Mucosa of stomach (tissue), 1 donor: ENCODE results near the gene IFT20.
"Not testable (repeated sequence)": the region's sequence is repeated elsewhere in the genome, so short reads cannot be mapped to it uniquely, and the experiment has no call there.

Experiments used
- H3K27me3 ChIP-seq: one replicate; pipeline ENCODE4 v1.7.0; 2013; ENCODE audit warnings: mild to moderate bottlenecking, low read length; ENCODE audit not compliant: control insufficient read depth, insufficient read depth
- H3K36me3 ChIP-seq: one replicate; pipeline ENCODE4 v1.7.0; 2013; ENCODE audit warnings: low read length; ENCODE audit not compliant: control insufficient read depth, insufficient read depth
- H3K4me1 ChIP-seq: one replicate; pipeline ENCODE4 v1.7.0; 2013; ENCODE audit warnings: mild to moderate bottlenecking, low read length; ENCODE audit not compliant: control insufficient read depth, insufficient read depth
- H3K4me3 ChIP-seq: one replicate; pipeline ENCODE4 v1.7.0; 2013; ENCODE audit warnings: low read length
- H3K9ac ChIP-seq: one replicate; pipeline ENCODE4 v1.7.0; 2013; ENCODE audit warnings: mild to moderate bottlenecking, low read length, moderate library complexity
- H3K9me3 ChIP-seq: one replicate; pipeline ENCODE4 v1.7.0; 2013; ENCODE audit warnings: mild to moderate bottlenecking, low read length, moderate library complexity; ENCODE audit not compliant: control insufficient read depth
- donor health status: Pancreatic carcinoma.

IFT20 gene

DNA sequence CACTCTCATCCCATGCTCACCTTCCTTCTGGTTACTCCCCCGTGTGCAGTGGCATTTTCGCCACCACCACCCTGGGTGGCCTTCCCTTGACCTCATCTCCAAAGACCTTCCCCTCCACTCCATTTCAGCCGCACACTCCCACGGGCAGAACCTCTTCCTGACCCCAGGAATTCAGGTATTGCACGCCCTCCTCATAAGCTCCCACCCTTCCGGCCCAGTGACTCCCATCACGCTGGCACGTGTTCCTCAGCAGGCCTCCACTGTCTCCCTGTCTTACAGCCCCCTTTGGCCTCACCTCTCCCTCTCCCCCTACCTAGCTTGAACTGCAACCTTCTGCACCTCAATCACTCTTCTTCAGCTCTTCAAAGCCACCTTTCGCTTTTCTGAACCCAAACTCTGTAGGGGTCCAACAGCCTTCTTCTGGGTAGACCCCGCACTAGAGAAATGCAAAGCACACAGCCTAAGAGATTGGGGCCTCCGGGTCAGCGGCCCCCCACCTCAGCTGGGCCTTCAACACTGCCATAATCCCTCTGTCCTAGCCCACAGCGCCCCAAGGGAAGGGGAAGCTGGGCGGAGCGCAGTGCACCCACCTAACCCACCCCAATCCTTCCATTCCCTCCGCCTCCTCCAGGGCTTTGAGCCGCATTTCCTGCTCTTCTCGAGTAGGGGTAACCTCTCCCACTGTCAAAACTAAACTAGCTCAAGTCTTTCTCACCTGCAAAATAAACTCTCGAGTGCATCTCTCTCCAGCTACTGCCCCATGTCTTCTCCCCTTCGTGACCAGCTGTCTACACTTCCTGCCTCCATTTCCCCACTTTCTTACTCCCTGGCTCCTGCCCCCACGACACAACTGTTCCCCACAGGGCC is 17.9 kb downstream of the IFT20 start:
- Histone ChIP-seq H3K9ac (no peak overlapping the region), H3K4me1 (peaks cover 27% of the 10 kb centered on the region), H3K36me3 (no peaks in the 10 kb centered on the region), H3K9me3 (no peaks in the 10 kb centered on the region), H3K27me3 (no peaks in the 10 kb centered on the region), H3K4me3 (no peak overlapping the region)

DNA sequence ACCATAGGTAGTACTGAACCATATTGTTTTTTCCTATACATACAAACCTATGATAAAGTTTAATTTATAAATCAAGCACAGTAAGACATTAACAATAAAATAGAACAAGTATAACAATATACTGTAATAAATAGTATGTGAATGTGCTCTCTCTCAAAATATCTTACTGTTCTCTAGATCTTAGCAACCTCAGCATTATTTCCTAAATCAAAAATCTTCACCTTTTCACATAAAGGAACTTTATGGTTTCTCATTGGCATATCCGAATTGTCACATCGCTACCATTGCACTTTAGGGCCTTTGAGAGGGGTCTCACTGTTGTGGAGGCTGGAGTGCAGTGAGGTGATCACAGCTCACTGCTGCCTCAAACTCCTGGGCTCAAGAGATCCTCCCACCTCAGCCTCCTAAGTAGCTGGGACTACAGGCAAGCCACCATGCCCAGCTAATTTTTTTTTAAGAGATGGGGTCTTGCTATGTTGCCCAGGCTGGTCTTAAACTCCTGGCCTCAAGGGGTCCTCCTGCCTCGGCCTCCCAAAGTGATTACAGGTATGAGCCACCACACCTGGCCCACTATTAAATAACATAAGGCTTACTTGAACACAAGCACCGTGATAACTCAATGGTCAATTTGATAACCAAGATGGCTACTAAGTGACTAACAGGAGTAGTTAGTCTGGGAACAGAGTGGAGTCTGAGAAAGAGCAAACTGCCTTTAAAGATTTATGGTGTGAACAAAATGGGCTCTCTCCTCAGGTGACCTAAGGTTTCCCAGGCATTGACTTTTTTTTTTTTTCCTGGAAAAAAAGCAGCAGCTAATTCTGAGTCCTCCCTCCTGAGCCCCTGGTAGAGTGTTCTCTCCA is 19.2 kb downstream of the IFT20 start:
- peaks cover 27% of the 10 kb centered on the region for H3K4me1 ChIP-seq
- H3K36me3 ChIP-seq = no peaks in the 10 kb centered on the region
- H3K9ac ChIP-seq = no peak overlapping the region
- H3K9me3 ChIP-seq = no peaks in the 10 kb centered on the region
- H3K4me3 ChIP-seq = no peak overlapping the region
- no peaks in the 10 kb centered on the region for H3K27me3 ChIP-seq

DNA sequence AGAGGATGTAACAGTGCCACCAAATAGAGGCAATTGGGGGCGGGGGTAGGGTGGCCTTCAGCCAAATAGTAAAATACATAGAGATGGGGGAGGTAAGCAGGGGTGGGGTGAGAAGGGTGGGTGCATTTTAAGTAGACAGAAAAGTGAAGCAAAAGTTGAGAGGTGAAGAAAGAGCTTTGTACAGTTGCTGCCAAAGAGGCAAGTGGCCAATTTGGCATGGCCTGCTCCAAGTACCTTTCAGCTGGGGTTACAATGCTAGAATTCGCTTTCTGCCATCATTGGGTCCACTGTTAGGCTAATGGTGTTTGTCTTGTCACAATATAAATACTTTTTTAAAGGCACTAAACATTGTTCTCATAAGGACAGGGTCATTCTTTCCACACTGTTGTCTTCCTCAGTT is 21.4 kb downstream of the IFT20 start:
- Histone ChIP-seq H3K36me3 (no peaks in the 10 kb centered on the region), H3K9ac (no peak overlapping the region), H3K4me3 (no peak overlapping the region), H3K9me3 (no peaks in the 10 kb centered on the region), H3K27me3 (no peaks in the 10 kb centered on the region), H3K4me1 (peaks cover 16% of the 10 kb centered on the region)

DNA sequence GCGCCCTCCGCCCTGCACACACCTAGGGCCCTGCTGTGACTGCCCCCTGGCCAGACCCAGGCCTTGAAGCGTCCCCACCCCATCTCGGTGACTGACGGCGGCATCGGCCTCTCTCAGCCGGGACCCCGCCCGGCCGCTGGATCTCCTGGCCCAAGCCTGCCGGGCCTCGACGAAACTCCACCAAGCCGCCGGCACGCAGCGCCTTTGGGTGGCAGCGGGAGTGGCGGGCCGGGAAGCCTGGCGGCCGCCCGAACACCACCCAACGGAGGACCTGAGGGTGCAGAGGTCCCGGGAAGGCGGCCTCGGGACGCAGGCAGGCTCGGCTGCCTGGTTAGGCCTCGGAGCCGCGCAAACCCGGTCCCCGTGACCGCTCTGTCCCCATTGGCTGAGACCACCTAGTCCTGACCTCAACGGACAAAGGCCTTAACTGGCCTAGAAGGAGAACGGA is 28.3 kb downstream of the IFT20 start:
- H3K9me3 ChIP-seq = no peaks in the 10 kb centered on the region
- H3K36me3 ChIP-seq = no peaks in the 10 kb centered on the region
- H3K4me3 ChIP-seq = no peak overlapping the region
- H3K4me1 ChIP-seq = no peaks in the 10 kb centered on the region
- no peak overlapping the region for H3K9ac ChIP-seq
- H3K27me3 ChIP-seq = peaks cover 14% of the 10 kb centered on the region

DNA sequence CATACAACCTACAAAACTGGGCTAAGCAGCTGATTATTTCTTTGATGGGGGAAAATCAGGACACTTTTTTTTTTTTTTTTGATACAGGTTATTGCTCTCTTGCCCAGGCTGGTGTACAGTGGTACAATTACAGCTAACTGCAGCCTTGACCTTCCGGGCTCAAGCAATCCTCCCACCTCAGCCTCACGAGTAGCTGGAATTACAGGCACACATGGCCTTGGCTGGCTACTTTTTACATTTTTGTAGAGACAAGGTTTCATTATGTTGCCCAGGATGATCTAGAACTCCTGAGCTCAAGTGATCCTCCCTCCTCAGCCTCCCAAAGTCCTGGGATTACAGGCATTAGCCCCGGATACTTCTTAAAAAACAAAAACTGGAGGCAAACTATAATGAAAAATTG is 36.8 kb downstream of the IFT20 start:
- Histone ChIP-seq H3K36me3 (no peaks in the 10 kb centered on the region), H3K9me3 (no peaks in the 10 kb centered on the region)

DNA sequence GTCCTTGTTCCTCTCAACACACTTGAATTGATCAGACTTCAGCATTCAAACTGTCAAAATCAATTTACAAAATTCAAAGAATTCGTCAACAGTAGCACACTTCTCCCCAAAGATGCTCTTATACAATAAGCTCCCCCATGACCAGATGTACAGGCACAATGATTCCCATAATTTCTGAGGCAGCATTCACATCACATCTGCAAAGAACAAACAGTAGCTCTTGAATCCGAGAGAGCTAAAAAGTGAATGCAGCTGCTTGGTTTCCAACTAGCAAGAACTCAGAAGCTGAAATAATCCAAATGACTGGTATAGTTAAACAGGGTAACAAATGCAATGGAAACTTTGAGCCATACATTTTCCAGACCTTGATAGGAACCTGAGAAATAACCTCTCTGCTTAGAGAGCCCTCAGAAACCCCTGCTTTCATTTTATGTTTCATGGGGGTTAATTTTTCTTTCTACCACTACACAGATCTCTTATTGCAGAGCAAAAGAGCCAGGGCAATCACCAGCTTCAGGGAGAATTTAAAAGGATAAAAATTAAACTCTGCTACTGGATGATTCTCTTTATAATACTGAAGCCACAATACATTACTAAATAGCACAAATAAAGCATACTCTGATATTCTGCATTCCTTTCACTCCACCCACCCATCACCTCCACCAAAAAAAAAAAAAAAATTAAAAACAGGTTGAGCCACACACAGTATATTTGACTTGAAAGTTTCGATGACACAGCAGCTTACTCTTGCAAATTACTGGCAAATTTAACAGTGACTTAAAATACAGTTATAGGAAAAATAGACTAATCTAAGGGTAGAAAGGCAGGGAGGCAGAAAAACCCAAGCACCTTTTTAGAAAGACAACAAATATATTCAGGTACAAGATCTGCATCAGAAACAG is 39.3 kb downstream of the IFT20 start:
- no peak overlapping the region for H3K4me3 ChIP-seq
- H3K9me3 ChIP-seq = no peaks in the 10 kb centered on the region
- H3K36me3 ChIP-seq = no peaks in the 10 kb centered on the region
- no peaks in the 10 kb centered on the region for H3K27me3 ChIP-seq
- H3K9ac ChIP-seq = no peak overlapping the region
- no peaks in the 10 kb centered on the region for H3K4me1 ChIP-seq

More for the DNA sequence above, 36.8 kb downstream of the IFT20 start:
- no peak overlapping the region for H3K4me3 ChIP-seq
- no peak overlapping the region for H3K9ac ChIP-seq
- H3K4me1 ChIP-seq = no peaks in the 10 kb centered on the region
- H3K27me3 ChIP-seq = no peaks in the 10 kb centered on the region

DNA sequence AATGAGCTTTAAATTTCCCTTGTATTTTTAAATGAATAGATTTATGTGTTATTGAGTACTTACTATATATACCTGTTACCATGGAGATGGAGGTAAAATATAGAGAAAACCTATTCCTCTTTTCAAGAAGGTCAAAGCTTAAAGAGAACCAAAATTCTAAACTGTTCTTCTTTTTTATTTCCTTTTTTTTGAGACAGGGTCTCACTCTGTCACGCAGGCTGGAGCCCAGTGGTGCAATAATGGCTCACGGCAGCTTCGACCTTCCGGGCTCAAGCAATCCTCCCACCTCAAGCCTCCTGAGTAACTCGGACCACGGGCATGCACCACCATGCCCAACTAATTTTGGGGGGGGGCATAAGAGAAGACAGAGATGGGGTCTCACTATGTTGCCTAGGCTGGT is 41.3 kb downstream of the IFT20 start:
- Histone ChIP-seq H3K27me3 (no peaks in the 10 kb centered on the region), H3K4me3 (no peak overlapping the region), H3K36me3 (no peaks in the 10 kb centered on the region), H3K4me1 (no peaks in the 10 kb centered on the region), H3K9me3 (no peaks in the 10 kb centered on the region), H3K9ac (no peak overlapping the region)

DNA sequence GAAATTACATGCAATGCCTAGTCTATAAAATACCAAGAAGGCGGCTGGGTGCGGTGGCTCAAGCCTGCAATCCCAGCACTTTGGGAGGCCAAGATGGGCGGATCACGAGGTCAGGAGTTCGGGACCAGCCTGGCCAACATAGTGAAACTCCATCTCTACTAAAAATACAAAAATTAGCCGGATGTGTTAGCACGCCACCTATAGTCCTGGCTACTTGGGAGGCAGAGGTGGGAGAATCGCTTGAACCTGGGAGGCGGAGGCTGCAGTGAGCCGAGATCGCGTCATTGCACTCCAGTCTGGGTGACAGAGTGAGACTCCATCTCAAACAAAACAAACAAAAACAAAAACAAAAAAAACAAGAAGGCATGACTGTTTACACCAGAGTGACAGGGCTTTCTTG is 42.4 kb downstream of the IFT20 start:
- H3K9me3 ChIP-seq, H3K36me3 ChIP-seq, H3K9ac ChIP-seq, H3K4me3 ChIP-seq, H3K4me1 ChIP-seq, H3K27me3 ChIP-seq: not testable (repeated sequence)

DNA sequence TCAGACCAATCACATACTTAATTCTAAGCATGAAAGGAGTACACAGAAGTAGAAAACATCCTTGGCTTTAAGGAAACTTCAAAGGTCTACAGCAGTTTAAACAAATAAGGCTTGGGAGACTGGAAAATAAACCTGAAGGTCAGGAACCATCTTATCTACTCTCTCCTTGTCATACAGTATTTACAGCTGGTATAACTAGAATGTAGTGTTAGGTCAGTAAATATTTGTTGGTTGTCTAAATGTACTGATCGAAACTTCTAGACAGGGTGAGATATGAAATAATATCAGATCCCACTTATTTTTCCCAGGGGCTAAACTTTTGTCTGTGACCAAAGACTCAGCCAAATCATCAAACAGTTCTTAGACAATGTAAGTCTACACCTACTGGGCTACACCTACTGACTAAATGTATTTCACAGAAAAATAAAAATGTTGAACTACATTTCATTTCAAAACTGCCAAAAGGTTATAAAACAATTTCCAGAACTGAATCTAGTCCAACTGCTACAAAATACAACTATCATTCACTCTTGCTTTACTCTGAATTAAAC is 43.4 kb downstream of the IFT20 start:
- no peak overlapping the region for H3K9ac ChIP-seq
- H3K36me3 ChIP-seq = no peaks in the 10 kb centered on the region
- no peaks in the 10 kb centered on the region for H3K4me1 ChIP-seq
- no peak overlapping the region for H3K4me3 ChIP-seq
- no peaks in the 10 kb centered on the region for H3K9me3 ChIP-seq
- H3K27me3 ChIP-seq = no peaks in the 10 kb centered on the region

DNA sequence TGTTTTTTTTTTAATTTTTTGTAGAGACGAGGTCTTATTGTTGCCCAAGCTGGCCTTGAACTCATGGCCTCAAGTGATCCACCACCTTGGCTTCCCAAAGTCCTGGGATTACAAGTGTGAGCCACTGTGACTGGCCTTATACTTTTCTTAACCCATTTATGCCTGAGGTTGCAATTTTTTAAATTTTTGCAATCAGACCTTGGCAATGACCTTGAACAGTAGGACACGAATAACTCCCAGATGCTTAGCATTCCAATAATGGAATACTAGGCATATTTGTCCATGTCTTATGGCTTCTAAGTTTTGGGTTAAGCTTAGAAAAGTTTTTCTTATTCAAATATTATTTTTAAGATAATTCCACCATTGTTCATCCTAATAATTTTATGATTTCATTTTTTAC is 44.6 kb downstream of the IFT20 start:
- H3K27me3 ChIP-seq = no peaks in the 10 kb centered on the region
- no peak overlapping the region for H3K4me3 ChIP-seq
- H3K36me3 ChIP-seq = no peaks in the 10 kb centered on the region
- no peak overlapping the region for H3K9ac ChIP-seq
- no peaks in the 10 kb centered on the region for H3K4me1 ChIP-seq
- no peaks in the 10 kb centered on the region for H3K9me3 ChIP-seq

DNA sequence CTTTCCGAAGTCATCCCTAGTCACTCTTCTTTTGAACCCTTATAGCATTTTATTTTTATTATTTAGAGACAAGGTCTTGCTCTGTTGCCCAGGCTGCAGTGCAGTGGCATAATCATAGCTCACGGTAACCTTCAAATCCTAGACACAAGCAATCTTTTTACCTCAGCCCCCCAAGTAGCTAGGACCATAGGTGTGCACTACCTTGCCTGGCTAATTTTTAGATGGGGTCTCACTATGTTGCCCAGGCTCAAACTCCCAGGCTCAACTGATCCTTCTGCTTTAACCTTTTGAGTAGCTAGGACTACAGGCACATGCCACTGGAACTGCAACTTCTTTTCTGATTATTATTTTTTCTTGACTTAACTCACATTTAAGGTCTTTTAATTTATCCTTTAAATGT is 49.3 kb downstream of the IFT20 start:
- Histone ChIP-seq H3K36me3 (no peaks in the 10 kb centered on the region), H3K9ac (no peak overlapping the region), H3K4me1 (no peaks in the 10 kb centered on the region), H3K9me3 (no peaks in the 10 kb centered on the region), H3K27me3 (no peaks in the 10 kb centered on the region), H3K4me3 (no peak overlapping the region)
